Liver (tissue), 9 donors: Measurements from ENCODE around the gene KDM2B. TPM values are rescaled to one million over a fixed set of nuclear protein-coding genes. Genes with fewer than 3 reads are reported as not detected.
A peak's percentile ranks its signal among the peaks of the same experiment; 100 is the strongest.

Experiments used
- DNase-seq: peaks from one replicate; pipeline ENCODE4 v3.0.0-alpha.2; 2017; ENCODE audit warnings: low spot score
- H3K27ac ChIP-seq, 2 donors: one replicate each; pipeline ENCODE4 v1.7.0; 2013; ENCODE audit warnings: inconsistent platforms in 2 of 2, low read length in 2 of 2, control low read depth in 1 of 2, low read depth in 1 of 2, mild to moderate bottlenecking in 1 of 2
- H3K27me3 ChIP-seq, 4 donors: one replicate each; pipeline versions ENCODE4 v1.6.1 to v1.7.0; 2013; ENCODE audit warnings: low read length in 3 of 4, inconsistent platforms in 1 of 4, mild to moderate bottlenecking in 1 of 4, moderate library complexity in 1 of 4; ENCODE audit not compliant: control insufficient read depth in 4 of 4, insufficient read depth in 4 of 4
- H3K36me3 ChIP-seq, 4 donors: one replicate each; pipeline versions ENCODE4 v1.6.1 to v1.7.0; 2013; ENCODE audit warnings: low read length in 3 of 4, mild to moderate bottlenecking in 3 of 4, low read depth in 1 of 4, moderate library complexity in 1 of 4; ENCODE audit not compliant: control insufficient read depth in 4 of 4, insufficient read depth in 3 of 4
- H3K4me1 ChIP-seq, 4 donors: one replicate each; pipeline versions ENCODE4 v1.6.1 to v1.7.0; 2013; ENCODE audit warnings: low read length in 3 of 4, mild to moderate bottlenecking in 3 of 4, moderate library complexity in 1 of 4; ENCODE audit not compliant: control insufficient read depth in 4 of 4, insufficient read depth in 4 of 4
- H3K4me3 ChIP-seq, 3 donors: one replicate each; pipeline versions ENCODE4 v1.6.1 to v1.7.0; 2013; ENCODE audit warnings: low read length in 3 of 3, control low read depth in 1 of 3, low read depth in 1 of 3, mild to moderate bottlenecking in 1 of 3
- H3K9ac ChIP-seq, 2 donors: one replicate each; pipeline ENCODE4 v1.7.0; 2013; ENCODE audit warnings: low read length in 2 of 2, mild to moderate bottlenecking in 2 of 2, moderate library complexity in 2 of 2, control low read depth in 1 of 2, low read depth in 1 of 2
- H3K9me3 ChIP-seq, 4 donors: one replicate each; pipeline versions ENCODE4 v1.6.1 to v1.7.0; 2013; ENCODE audit warnings: low read length in 3 of 4; ENCODE audit not compliant: control insufficient read depth in 4 of 4
- ATF3 ChIP-seq: IDR thresholded peaks from 2 replicates; pipeline ENCODE4 v1.6.1; 2016; ENCODE audit warnings: antibody characterized with exemption
- CTCF ChIP-seq: fragments of 150-350 bp; IDR thresholded peaks from 2 replicates; pipeline ENCODE4 v1.5.1; 2017; ENCODE audit warnings: improper control_type of control experiment, low read depth, low read length; ENCODE audit not compliant: missing input control
- EGR1 ChIP-seq, 2 donors: IDR thresholded peaks; 2 replicates each; pipeline ENCODE4 v1.6.1; 2016 to 2018; ENCODE audit warnings: antibody characterized with exemption in 2 of 2, low read depth in 2 of 2
- FOXA1 ChIP-seq: IDR thresholded peaks from 2 replicates; pipeline ENCODE4 v1.6.1; 2016; ENCODE audit warnings: antibody characterized with exemption
- FOXA2 ChIP-seq: IDR thresholded peaks from 2 replicates; pipeline ENCODE4 v1.6.1; 2016; ENCODE audit warnings: antibody characterized with exemption
- GABPA ChIP-seq, 2 donors: IDR thresholded peaks in 1 of 2; conservative IDR thresholded peaks in 1 of 2; 2 replicates each; pipeline ENCODE4 v1.6.1; 2016; ENCODE audit warnings: antibody characterized with exemption in 2 of 2, mild to moderate bottlenecking in 1 of 2, moderate library complexity in 1 of 2
- HNF4A ChIP-seq, 2 donors: conservative IDR thresholded peaks; 2 replicates each; pipeline ENCODE4 v1.6.1; 2016; ENCODE audit warnings: antibody characterized with exemption in 2 of 2, mild to moderate bottlenecking in 2 of 2
- HNF4G ChIP-seq: IDR thresholded peaks from 2 replicates; pipeline ENCODE4 v1.6.1; 2016; ENCODE audit warnings: antibody characterized with exemption
- JUND ChIP-seq, 2 donors: IDR thresholded peaks; 2 replicates each; pipeline ENCODE4 v1.6.1; 2016; ENCODE audit warnings: antibody characterized with exemption in 2 of 2
- MAX ChIP-seq: IDR thresholded peaks from 2 replicates; pipeline ENCODE4 v1.6.1; 2016; ENCODE audit warnings: antibody characterized with exemption
- NR2F2 ChIP-seq: IDR thresholded peaks from 2 replicates; pipeline ENCODE4 v1.6.1; 2016; ENCODE audit warnings: antibody characterized with exemption
- RAD21 ChIP-seq, 2 donors: IDR thresholded peaks; 2 replicates each; pipeline ENCODE4 v1.6.1; 2016; ENCODE audit warnings: antibody characterized with exemption in 2 of 2, mild to moderate bottlenecking in 2 of 2
- REST ChIP-seq: IDR thresholded peaks from 2 replicates; pipeline ENCODE4 v1.6.1; 2016; ENCODE audit warnings: antibody characterized with exemption, mild to moderate bottlenecking
- RXRA ChIP-seq, 2 donors: IDR thresholded peaks; 2 replicates each; pipeline ENCODE4 v1.6.1; 2017 to 2018; ENCODE audit warnings: antibody characterized with exemption in 2 of 2, mild to moderate bottlenecking in 1 of 2
- SP1 ChIP-seq: IDR thresholded peaks from 2 replicates; pipeline ENCODE4 v1.6.1; 2018; ENCODE audit warnings: antibody characterized with exemption, mild to moderate bottlenecking
- TAF1 ChIP-seq: conservative IDR thresholded peaks from 2 replicates; pipeline ENCODE4 v1.6.1; 2016; ENCODE audit warnings: antibody characterized with exemption, mild to moderate bottlenecking
- YY1 ChIP-seq: IDR thresholded peaks from 2 replicates; pipeline ENCODE4 v1.6.1; 2016; ENCODE audit warnings: antibody characterized with exemption, mild to moderate bottlenecking
- ZBTB33 ChIP-seq: IDR thresholded peaks from 2 replicates; pipeline ENCODE4 v1.6.1; 2016; ENCODE audit warnings: antibody characterized with exemption
- WGBS: extraction: QIAGEN DNeasy Blood & Tissue Kit; methylation state at CpG from one replicate; pipeline ENCODE4 v1.1.7; 2013; 5-methylcytosine and 5-hydroxymethylcytosine counted together
- polyA plus RNA-seq, 2 donors: library from polyadenylated mRNA; stranded (reverse) in 1 of 2; unstranded in 1 of 2; fragments of 200-250 nt in 1 of 2; fragments of >200 nt in 1 of 2; fragmentation: Nextera tagmentation in 1 of 2; extraction: Ambion mirVana in 1 of 2; gene quantifications; one replicate each; pipeline versions ENCODE4 v1.2.1 to v1.2.3, GENCODE V29; 2013 to 2015
- total RNA-seq, 2 donors: library from RNA; depleted of rRNA; stranded (reverse); fragments of >200 nt; gene quantifications; one replicate each; pipeline ENCODE4 v1.2.3, GENCODE V29; 2014
- donor health status: healthy.
- donor health status: healthy.
- donor health status: healthy.
- donor health status: healthy.
- donor health status: healthy.

KDM2B gene
- total and polyA plus RNA-seq, 4 donors = 7.0 to 34.2 (median 10.6) TPM

- 84% methylated on average over 17 of the region's 17 CpGs for WGBS
- H3K9ac ChIP-seq = no peak overlapping the region
- H3K36me3 ChIP-seq = peaks cover 0 to 12% (median 9%) of the 10 kb centered on the region in 4 donors
- no peak for TF ChIP-seq FOXA2
- TF ChIP-seq RXRA (IDR thresholded peaks at IDR 0.05) = no peak
- TF ChIP-seq MAX = no peak
- TF ChIP-seq RAD21 (IDR thresholded peaks at IDR 0.05) = no peak
- no peak for TF ChIP-seq TAF1
- no peak for TF ChIP-seq CTCF
- TF ChIP-seq EGR1 (IDR thresholded peaks at IDR 0.05; ENCODE audit: low read depth in 2 of 2) = no peak
- no peak for TF ChIP-seq YY1
- no peak overlapping the region for H3K27ac ChIP-seq
- H3K4me1 ChIP-seq = peaks cover 8 to 52% (median 32%) of the 10 kb centered on the region in 4 donors
- DNase-seq = no peak
- no peaks in the 10 kb centered on the region for H3K9me3 ChIP-seq
- no peak overlapping the region for H3K4me3 ChIP-seq
- no peaks in the 10 kb centered on the region for H3K27me3 ChIP-seq
These were observed 47.3 kb downstream of the KDM2B start for GRCh38 chr12:121533394-121534090.

DNA sequence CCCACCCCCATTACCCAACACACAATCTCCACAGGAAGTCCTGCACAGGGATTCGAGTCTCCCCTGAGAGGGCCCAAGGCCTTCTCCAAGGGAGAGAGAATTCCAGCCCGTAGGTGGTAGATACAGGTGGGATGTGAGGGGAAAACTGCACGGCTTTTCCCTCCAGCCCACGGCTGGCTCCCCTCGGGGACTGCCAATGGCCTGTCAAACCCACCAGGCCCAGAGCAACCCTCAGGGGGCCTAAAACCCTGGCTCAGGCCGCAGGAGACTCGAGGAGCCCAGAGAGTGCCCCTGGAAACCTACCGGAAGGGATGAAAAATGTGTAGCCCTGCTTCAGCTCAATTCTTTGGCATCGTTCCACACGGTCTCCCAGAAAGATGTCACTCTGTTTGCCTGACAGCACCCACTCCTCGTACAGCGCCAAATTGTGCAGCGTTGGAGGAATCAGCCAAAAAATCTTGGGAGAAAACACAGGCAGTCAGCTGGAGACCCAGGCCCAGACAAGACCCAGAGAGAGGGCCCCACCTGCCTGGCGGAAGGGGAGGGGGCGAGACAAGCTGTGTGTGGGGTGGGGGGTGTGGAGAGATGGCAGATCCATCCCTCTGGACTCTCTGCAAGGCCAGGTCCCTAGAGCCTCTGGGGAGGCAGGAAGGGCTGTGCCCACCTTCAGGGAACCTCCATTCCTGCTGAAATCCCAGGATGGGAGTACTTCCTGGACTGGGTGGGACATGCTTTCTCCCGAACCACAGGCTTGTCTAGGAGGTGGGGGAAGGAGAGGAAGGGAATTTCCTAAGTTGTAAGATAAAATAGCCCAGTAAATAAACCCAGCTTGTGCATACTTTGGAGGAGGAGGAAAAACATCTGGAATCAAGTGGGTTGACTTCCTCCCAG lies 48.1 kb downstream of the KDM2B start:
- H3K36me3 ChIP-seq = peaks cover 0 to 12% (median 10%) of the 10 kb centered on the region in 4 donors
- no peaks in the 10 kb centered on the region for H3K9me3 ChIP-seq
- H3K27ac ChIP-seq = peak overlapping the region; percentile 10 to 49
- H3K4me3 ChIP-seq = no peak overlapping the region
- no peaks in the 10 kb centered on the region for H3K27me3 ChIP-seq
- peaks cover 8 to 49% (median 28%) of the 10 kb centered on the region in 4 donors for H3K4me1 ChIP-seq
- TF ChIP-seq EGR1 (IDR thresholded peaks at IDR 0.05; ENCODE audit: low read depth in 2 of 2) (no peak), ZBTB33 (no peak), RXRA (IDR thresholded peaks at IDR 0.05) (no peak), NR2F2 (no peak), HNF4A (conservative IDR thresholded peaks at IDR 0.05) (no peak), REST (no peak), YY1 (no peak), CTCF (no peak), MAX (no peak), GABPA (IDR thresholded peaks at IDR 0.05 in 1 of 2, conservative IDR thresholded peaks at IDR 0.05 in 1 of 2) (no peak), TAF1 (no peak), JUND (IDR thresholded peaks at IDR 0.05) (no peak), FOXA1 (no peak), FOXA2 (no peak), ATF3 (no peak), SP1 (no peak), RAD21 (IDR thresholded peaks at IDR 0.05) (no peak), HNF4G (no peak)
- no peak for DNase-seq
- 83% methylated on average over 16 of the region's 16 CpGs for WGBS
- H3K9ac ChIP-seq = no peak overlapping the region
